SW480 (cell line): ENCODE results near the gene PSMB5.

Experiments
- DNase-seq: peaks from one replicate; pipeline ENCODE4 v3.0.0-alpha.2; 2016; ENCODE audit warnings: low spot score

PSMB5 gene

GRCh38 chr14:23043754-23044153 lies 9.1 kb upstream of the PSMB5 start:
- no peak for DNase-seq

DNA sequence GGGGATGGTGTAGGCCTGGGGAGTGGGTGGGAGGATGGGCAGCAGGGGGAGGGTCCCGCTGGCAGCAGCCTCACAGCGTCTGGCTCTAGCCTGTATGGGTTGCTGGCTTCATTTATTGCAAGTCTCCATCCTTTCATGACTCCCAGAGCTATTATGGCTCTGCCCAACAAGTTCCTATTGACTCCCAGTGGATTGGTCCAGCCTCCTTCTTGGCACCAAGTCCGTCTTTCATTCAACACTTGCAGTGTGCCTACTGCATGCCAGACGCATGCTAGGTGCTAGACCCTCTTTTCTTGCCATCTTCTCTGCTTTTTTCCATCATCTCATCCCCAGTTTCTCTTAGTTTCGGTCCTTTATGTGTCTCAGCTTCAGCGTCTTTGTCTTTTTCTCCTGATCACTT lies 8.4 kb upstream of the PSMB5 start:
- no peak for DNase-seq

DNA sequence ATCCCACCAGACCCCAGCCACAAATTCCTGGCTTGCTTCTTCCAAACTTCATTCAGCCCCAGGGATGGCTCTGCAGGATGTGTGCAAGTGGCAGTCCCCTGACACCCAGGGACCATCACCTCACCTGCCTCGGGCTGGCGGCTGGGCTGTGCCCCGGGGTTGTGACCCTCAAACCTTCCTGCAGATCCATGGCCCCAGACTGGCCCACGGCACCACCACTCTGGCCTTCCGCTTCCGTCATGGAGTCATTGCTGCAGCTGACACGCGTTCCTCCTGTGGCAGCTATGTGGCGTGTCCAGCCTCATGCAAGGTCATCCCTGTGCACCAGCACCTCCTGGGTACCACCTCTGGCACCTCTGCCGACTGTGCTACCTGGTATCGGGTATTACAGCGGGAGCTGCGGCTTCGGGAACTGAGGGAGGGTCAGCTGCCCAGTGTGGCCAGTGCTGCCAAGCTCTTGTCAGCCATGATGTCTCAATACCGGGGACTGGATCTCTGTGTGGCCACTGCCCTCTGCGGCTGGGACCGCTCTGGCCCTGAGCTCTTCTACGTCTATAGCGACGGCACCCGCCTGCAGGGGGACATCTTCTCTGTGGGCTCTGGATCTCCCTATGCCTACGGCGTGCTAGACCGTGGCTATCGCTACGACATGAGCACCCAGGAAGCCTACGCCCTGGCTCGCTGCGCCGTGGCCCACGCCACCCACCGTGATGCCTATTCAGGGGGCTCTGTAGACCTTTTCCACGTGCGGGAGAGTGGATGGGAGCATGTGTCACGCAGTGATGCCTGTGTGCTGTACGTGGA lies 7.7 kb upstream of the PSMB5 start, which contains the start of gene PSMB11:
Gene PSMB11 (plus strand): TSS at position 51 of the 804 bp plus-strand sequence. CDS start 14 bp downstream, at position 65.
- DNase-seq, result no peak

DNA sequence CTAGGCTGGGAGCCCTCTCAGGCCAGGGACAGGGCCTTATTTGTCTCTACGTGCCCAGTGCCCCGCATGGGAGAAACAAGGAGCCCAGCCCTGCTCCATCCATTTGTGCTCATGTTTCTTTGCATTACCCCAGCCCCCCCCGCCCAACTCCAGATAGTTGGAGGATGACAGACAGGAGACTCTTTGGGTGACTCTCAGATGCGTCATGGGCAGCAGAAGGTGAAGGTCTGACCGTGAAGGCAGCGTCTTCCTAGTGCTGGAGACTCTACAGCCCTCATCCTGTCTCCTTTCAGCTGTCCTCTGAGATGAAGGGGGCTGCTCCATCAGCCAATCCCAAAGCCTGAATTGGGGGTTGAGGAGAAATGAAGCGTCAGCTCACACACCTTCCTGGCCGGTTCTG lies 7.0 kb upstream of the PSMB5 start:
- DNase-seq, result no peak

- DNase-seq, result no peak
These were observed 5.4 kb upstream of the PSMB5 start for GRCh38 chr14:23040100-23040499.

DNA sequence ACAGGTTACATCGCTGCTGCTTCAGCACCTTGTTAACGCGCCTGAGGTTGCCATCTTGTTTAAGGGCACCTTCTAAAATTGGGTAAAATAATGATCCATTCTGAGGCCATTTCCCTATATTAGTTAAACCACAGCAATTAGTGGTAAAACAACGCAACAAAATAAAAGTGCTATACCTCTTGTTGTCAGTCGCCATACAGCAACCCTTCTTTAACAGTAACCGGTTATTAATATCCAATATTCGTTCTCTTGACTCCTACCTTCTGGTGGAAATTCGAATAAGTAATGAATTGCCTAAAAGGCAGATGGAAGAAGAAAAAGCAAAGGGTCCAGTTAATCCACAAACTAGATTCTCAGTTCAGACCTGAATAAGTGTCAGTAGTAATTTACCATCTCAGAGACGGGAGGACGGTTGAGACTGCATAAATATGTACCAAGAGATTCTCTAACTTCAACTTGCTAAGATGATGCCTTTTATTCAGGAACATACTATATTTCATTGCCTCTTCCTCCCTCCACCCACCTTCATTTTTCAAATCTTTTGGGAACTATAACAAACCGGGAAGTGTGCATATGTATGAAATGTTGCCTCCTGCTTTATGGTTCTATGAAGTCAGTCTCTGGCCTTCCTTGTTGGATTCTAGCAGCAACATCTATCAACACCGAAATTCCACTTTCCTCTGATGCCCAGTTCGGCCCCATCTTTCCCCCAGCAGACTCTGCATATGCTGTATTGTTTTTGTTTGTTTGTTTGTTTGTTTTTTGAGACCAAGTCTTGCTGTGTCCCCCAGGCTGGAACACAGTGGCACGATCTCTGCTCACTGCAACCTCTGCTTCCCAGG lies 824 bp upstream of the PSMB5 start:
- DNase-seq, result no peak

GRCh38 chr14:23033801-23034497 lies 751 bp downstream of the PSMB5 start:
- DNase-seq, result no peak

DNA sequence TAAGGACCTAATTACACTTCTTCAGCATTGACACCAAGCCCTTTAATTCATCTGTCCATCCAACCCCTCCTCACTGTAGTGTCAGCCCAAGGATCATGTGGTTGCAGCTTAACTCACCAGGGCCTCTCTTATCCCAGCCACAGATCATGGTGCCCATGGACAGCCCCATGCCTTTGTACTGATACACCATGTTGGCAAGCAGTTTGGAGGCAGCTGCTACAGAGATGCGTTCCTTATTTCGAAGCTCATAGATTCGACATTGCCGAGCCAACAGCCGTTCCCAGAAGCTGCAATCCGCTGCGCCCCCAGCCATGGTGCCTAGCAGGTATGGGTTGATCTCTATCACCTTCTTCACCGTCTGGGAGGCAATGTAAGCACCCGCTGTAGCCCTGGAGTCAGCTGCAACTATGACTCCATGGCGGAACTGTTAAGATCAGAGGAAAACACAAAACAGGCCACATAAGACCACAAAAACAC lies 1.4 kb downstream of the PSMB5 start:
- no peak for DNase-seq

DNA sequence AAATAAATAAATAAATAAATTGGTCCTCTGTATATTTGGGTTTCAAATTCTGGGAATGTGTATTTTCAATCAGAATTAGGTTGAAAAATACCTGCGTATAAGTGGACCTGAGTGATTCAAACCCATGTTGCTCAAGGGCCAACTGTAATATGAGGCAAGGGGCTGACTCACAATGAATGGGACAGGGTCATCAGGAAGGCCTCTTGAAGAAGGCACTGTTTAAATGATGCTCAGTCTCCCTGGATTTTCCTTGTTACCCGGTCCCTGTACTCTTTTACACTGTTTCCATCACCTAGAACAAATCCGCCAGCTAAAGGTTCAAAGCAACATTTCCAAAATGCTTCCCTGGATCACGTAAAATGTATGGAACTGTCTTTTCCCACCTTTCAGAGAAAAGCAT lies 3.8 kb downstream of the PSMB5 start:
- no peak for DNase-seq

- no peak for DNase-seq
These were observed 5.9 kb downstream of the PSMB5 start for GRCh38 chr14:23028799-23029198.

DNA sequence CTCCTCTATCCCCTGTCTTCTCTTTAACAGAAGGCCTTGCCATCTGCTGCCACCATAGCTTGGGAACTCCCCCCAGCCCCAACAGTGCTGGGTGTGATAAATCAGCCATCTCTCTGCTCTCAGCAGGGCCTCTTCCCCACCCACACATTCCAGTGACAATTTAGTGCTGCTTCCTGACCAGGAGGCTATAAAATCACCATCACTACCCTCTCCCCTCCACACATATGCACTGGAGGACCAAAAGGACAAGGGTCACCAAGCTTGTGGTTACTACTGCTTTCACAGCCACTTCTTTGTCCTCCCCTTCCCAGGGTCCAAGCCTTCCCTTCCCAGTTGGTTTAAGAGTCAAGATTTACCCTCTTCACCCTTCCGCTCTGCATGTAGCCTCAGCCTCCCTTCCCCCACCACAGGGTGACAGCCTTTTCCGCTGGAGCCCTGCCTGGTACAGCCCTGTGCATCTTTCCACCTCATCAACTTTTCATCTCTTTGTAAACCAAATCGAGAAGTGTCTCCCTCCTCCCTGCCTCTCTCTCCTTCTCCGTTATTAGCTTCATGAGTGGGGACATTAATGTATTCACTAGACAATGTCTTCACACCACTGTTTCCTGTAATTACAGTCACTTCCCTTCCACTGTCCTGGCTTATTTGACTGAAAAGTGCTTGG lies 9.4 kb downstream of the PSMB5 start:
- DNase-seq, result peak; percentile 55

DNA sequence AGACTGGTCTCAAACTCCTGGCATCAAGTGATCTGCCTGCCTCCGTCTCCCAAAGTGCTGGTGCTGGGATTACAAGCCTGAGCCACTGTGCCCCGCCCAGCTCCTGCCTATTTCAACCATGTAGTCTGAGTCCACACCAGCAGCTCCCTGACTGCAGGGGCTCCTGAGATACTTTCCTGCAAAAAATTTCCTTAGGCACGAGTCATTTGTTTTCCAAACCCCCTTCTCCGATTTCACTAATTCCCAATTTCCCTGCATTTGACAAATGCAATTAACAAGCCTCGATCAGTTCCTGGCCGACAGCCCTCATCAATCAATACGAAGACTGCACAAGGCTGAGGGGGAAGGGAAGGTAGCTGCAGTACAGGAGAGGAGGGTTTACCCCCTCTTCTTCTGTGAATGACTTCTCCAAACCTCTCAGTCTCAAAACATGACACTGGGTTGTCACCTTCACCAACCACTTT lies 10.1 kb downstream of the PSMB5 start:
- no peak for DNase-seq

DNA sequence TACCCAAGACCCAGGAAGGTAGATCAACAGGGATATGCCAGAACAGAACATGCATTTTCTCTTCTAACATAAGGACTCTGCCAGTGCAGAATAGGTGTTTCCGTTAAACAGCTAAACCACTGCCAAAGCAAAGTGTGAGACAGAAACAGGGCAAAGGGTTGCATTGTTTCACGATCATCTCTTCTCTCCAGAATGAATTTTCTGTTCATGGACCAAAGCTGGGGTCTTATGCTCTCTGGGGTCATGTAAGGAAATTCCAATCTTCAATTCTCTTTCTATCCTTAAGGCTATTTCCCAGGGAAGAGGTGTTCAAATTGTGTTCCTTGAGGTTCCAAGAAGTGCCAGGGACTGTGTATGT lies 10.9 kb downstream of the PSMB5 start:
- DNase-seq, result no peak

GRCh38 chr14:23023022-23023794 lies 11.5 kb downstream of the PSMB5 start:
- no peak for DNase-seq

DNA sequence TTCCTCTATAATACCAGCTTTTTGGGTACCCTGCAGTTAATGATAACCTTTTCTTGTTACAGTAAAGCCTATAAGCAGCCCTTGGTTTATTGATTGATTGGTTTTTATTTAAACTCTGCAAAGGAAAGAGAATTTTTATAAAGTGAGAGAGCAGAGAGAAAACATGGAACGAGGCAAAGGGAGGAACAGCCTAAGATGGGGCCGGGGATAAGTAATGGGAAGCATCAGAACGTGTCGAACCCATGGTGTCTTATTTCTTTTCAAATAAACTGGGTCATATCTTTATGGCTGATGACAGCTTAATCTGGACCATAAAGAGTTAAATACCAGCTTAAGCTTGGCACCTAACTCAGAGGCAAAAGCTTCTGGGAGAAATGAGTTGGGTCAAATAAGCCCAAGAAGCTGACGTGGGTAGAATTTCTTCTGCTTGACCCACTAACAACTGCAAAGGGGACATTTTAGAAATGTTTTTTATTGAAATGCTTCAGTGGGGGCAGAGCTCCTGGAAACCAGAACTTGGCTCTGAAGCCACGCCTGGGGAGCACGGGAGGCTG lies 12.7 kb downstream of the PSMB5 start:
- no peak for DNase-seq

DNA sequence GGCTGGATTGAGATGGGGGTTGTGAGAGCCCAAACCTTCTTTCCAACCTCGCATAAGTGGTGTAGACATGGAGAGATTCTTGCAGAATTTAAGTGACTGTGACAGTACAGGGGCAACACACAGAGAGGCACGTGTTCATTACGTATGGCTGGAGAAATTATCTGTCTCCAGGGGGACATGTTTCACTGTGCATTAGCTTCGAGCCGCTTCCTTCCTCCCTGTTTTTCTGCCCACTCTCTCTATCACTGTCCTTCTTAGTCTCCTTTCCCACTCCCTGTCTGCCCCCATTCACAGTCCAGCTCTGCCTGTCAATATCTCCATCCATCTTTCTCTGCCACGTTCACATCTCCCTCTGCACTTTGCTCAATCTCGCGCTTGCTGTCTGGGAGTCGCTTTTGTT lies 13.3 kb downstream of the PSMB5 start:
- DNase-seq, result no peak

- no peak for DNase-seq
These were observed 14.3 kb downstream of the PSMB5 start for GRCh38 chr14:23020143-23021128.

GRCh38 chr14:23018107-23018506 lies 16.6 kb downstream of the PSMB5 start:
- DNase-seq, result no peak

GRCh38 chr14:23017091-23017490 lies 17.6 kb downstream of the PSMB5 start:
- no peak for DNase-seq

DNA sequence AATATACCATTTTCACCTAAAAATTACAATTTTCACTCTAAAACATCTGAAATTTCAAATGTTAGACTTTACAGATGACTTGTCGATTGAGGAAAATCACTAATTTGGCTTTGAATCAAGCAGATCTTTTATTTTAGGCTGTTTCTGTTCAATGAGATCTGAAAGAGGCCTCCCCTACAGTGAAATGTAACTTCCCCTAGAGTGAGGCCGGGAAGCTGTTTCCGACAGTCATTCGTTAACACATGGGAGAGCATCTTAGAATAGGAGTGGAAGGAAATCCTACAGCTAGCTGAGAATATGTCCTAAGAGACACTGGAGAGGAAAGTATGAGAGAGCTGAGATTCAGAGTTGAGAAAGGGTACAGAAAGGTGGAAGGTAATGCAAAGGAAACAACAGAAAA lies 19.1 kb downstream of the PSMB5 start:
- no peak for DNase-seq
